ENCODE measurements around the gene RAB3A. TPM values are rescaled to one million over a fixed set of nuclear protein-coding genes. Genes with fewer than 3 reads are reported as not detected.
A peak's percentile ranks its signal among the peaks of the same experiment; 100 is the strongest.

RAB3A gene
- total RNA-seq, 1 experiment from 2014 or later, result 0.68 TPM

GRCh38 chr19:18192673-18193387 lies 11.0 kb downstream of the RAB3A start, which contains the start of gene MPV17L2:
MPV17L2 (plus strand) TSS chr19:18193218; CDS start chr19:18193282, 64 bp downstream.
- Mint-ChIP-seq H3K36me3 (ENCODE audit: insufficient read depth, unreplicated experiment) (peaks cover 19% of the 10 kb centered on the region), H3K27ac (ENCODE audit: low read depth, unreplicated experiment) (peak within 1 kb of the TSS; percentile 72), H3K4me1 (ENCODE audit: insufficient read depth, unreplicated experiment) (peaks cover 12% of the 10 kb centered on the region), H3K4me3 (ENCODE audit: unreplicated experiment) (peak within 1 kb of the TSS; percentile 78), H3K9me3 (ENCODE audit: unreplicated experiment) (no peaks in the 10 kb centered on the region), H3K27me3 (ENCODE audit: insufficient read depth, unreplicated experiment) (no peaks in the 10 kb centered on the region)
- DNase-seq (ENCODE audit: unreplicated experiment), result peak; percentile 100
- ChIA-PET POLR2A (interaction anchor here (0.6 to 4.9 kb wide), 39 partner anchors 10 to 888 kb away, joined by 3 to 147 read pairs (median 5); partner anchors contain the start of genes CCDC124, GDF15, IFI30 and IQCN), CTCF (interaction anchor here (0.6 to 2.0 kb wide), 12 partner anchors 9 to 128 kb away, joined by 3 to 23 read pairs (median 4); partner anchors contain the start of gene IFI30)
- intact Hi-C loops (cut with micrococcal nuclease), result loop anchor here (1.0 to 2.0 kb wide), 3 partner anchors 58 to 218 kb away; partner anchors contain the start of gene LSM4
- no peak for TF ChIP-seq CTCF (IDR thresholded peaks at IDR 0.05; ENCODE audit: unreplicated experiment)
- no TSS peak for BruUV-seq (replicated peaks)

GRCh38 chr19:18191640-18192062 lies 12.2 kb downstream of the RAB3A start:
- no peaks in the 10 kb centered on the region for H3K9me3 Mint-ChIP-seq (ENCODE audit: unreplicated experiment)
- no peak for TF ChIP-seq CTCF (IDR thresholded peaks at IDR 0.05; ENCODE audit: unreplicated experiment)
- DNase-seq (ENCODE audit: unreplicated experiment), result peak; percentile 83
- peaks cover 15% of the 10 kb centered on the region for H3K36me3 Mint-ChIP-seq (ENCODE audit: insufficient read depth, unreplicated experiment)
- BruUV-seq (replicated peaks), result no TSS peak
- peak overlapping the region; percentile 78 for H3K4me3 Mint-ChIP-seq (ENCODE audit: unreplicated experiment)
- H3K27me3 Mint-ChIP-seq (ENCODE audit: insufficient read depth, unreplicated experiment), result no peaks in the 10 kb centered on the region
- ChIA-PET POLR2A (interaction anchor here (0.6 to 4.9 kb wide), 30 partner anchors 9 to 380 kb away, joined by 3 to 147 read pairs (median 8); partner anchors contain the start of genes IFI30, JUND, LSM4 and PGPEP1), CTCF (interaction anchor here (0.6 to 2.0 kb wide), 16 partner anchors 17 to 726 kb away, joined by 3 to 23 read pairs (median 4); partner anchors contain the start of gene IFI30)
- peaks cover 12% of the 10 kb centered on the region for H3K4me1 Mint-ChIP-seq (ENCODE audit: insufficient read depth, unreplicated experiment)
- intact Hi-C loops (cut with micrococcal nuclease), result loop anchor here (1.0 to 2.0 kb wide), 3 partner anchors 60 to 219 kb away; partner anchors contain the start of gene LSM4
- peak overlapping the region; percentile 72 for H3K27ac Mint-ChIP-seq (ENCODE audit: low read depth, unreplicated experiment)

GRCh38 chr19:18190278-18190677 lies 13.6 kb downstream of the RAB3A start:
- Mint-ChIP-seq H3K4me3 (ENCODE audit: unreplicated experiment) (no peak overlapping the region), H3K9me3 (ENCODE audit: unreplicated experiment) (no peaks in the 10 kb centered on the region), H3K27ac (ENCODE audit: low read depth, unreplicated experiment) (no peak overlapping the region), H3K36me3 (ENCODE audit: insufficient read depth, unreplicated experiment) (peaks cover 10% of the 10 kb centered on the region), H3K27me3 (ENCODE audit: insufficient read depth, unreplicated experiment) (no peaks in the 10 kb centered on the region), H3K4me1 (ENCODE audit: insufficient read depth, unreplicated experiment) (peaks cover 12% of the 10 kb centered on the region)
- POLR2A ChIA-PET, result interaction anchor here (0.6 to 4.7 kb wide), 2 partner anchors 15 to 157 kb away, joined by 3 to 35 read pairs; partner anchors contain the start of gene IFI30
- no peak for TF ChIP-seq CTCF (IDR thresholded peaks at IDR 0.05; ENCODE audit: unreplicated experiment)
- no TSS peak for BruUV-seq (replicated peaks)
- no peak for DNase-seq (ENCODE audit: unreplicated experiment)
- CTCF ChIA-PET, result interaction anchor here (0.6 kb wide), 1 partner anchor 18 kb away, joined by 3 read pairs; no protein-coding TSS in a partner anchor
- intact Hi-C loops (cut with micrococcal nuclease), result no loop called here

- DNase-seq (ENCODE audit: unreplicated experiment), result no peak
- H3K4me1 Mint-ChIP-seq (ENCODE audit: insufficient read depth, unreplicated experiment), result no peaks in the 10 kb centered on the region
- no peak overlapping the region for H3K27ac Mint-ChIP-seq (ENCODE audit: low read depth, unreplicated experiment)
- H3K36me3 Mint-ChIP-seq (ENCODE audit: insufficient read depth, unreplicated experiment), result no peaks in the 10 kb centered on the region
- no peaks in the 10 kb centered on the region for H3K27me3 Mint-ChIP-seq (ENCODE audit: insufficient read depth, unreplicated experiment)
- TF ChIP-seq CTCF (IDR thresholded peaks at IDR 0.05; ENCODE audit: unreplicated experiment), result no peak
- ChIA-PET CTCF (interaction anchor here (0.6 to 0.7 kb wide), 3 partner anchors 34 to 143 kb away, joined by 3 to 4 read pairs (median 3); no protein-coding TSS in a partner anchor), POLR2A (interaction anchor here (0.7 kb wide), 1 partner anchor 11 kb away, joined by 3 read pairs; no protein-coding TSS in a partner anchor)
- no TSS peak for BruUV-seq (replicated peaks)
- intact Hi-C loops (cut with micrococcal nuclease), result no loop called here
- no peak overlapping the region for H3K4me3 Mint-ChIP-seq (ENCODE audit: unreplicated experiment)
- no peaks in the 10 kb centered on the region for H3K9me3 Mint-ChIP-seq (ENCODE audit: unreplicated experiment)
Measured at GRCh38 chr19:18185538-18185937, 18.3 kb downstream of the RAB3A start.

All from MCF 10A (cell line).